ENCODE measurements around the gene SASH1. TPM values are rescaled to one million over a fixed set of nuclear protein-coding genes. Genes with fewer than 3 reads are reported as not detected.
A peak's percentile ranks its signal among the peaks of the same experiment; 100 is the strongest.

The SASH1 gene
- total RNA-seq, 1 experiment from 2014 or later, result 27.4 TPM

- TF ChIP-seq ARID4B (CRISPR knock-in tag; IDR thresholded peaks at IDR 0.05; ENCODE audit: borderline replicate concordance), result no peak
Observed at GRCh38 chr6:148446681-148447080, 104.0 kb downstream of the SASH1 start (continued).

DNA sequence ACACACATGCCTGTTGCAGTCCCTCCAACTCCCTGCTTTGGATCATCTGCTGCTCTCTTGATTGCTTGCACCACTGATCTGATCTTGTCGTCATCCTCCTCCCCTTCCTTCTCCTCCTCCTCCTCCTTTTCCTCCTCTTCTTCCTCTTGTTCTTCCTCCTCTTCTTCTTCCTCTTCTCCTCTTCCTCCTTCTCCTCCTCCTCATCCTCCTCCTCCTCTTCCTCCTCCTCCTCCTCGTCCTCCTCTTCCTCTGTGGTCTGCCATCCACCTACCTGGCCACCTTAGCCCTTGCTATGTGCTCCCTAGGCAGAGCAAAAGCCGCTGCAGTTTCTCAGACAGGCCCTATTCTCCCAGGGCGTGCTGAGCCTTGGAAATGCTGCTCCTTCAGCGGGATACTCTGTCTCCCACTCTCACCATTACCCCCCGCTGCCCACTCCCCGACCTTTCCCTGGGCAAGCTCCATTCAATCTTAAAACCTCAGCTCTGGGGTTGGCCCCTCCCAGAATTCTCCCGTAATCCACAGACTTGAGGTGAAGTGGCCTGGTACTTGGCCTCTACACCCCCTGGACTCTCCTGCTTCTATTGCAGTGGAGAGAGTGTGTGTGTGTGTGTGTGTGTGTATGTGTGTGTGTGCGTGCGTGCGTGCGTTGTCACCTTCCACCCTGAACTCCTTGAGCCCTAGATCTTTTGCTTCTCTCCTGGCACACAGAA is 105.0 kb downstream of the SASH1 start:
- TF ChIP-seq ZNF138 (CRISPR knock-in tag; conservative IDR thresholded peaks at IDR 0.05) (no peak), ZNF263 (CRISPR knock-in tag; IDR thresholded peaks at IDR 0.05; ENCODE audit: low read depth) (peak; percentile 67; the same call in 1 of the 2 replicates)
- ATAC-seq (peak; percentile 25), DNase-seq (ENCODE audit: low spot score) (no peak)
- H3K4me3 Mint-ChIP-seq, result no peak overlapping the region
- H3K4me1 Mint-ChIP-seq, result peaks cover 53% of the 10 kb centered on the region
- H3K36me3 Mint-ChIP-seq, result 0 out of 2 replicates have a peak, but pooled peaks cover 3% of the 10 kb centered on the region
- POLR2A ChIA-PET, result no interaction called here
- no peaks in the 10 kb centered on the region for H3K9me3 Mint-ChIP-seq
- CTCF ChIA-PET, result no interaction called here
- H3K27ac Mint-ChIP-seq, result peak overlapping the region; percentile 56
- no peaks in the 10 kb centered on the region for H3K27me3 Mint-ChIP-seq (ENCODE audit: low read depth)

GRCh38 chr6:148448369-148449012 is 105.9 kb downstream of the SASH1 start:
- H3K27ac Mint-ChIP-seq, result peak overlapping the region; percentile 35; the same call in 1 of the 2 replicates
- H3K27me3 Mint-ChIP-seq (ENCODE audit: low read depth), result no peaks in the 10 kb centered on the region
- POLR2A ChIA-PET, result no interaction called here
- ATAC-seq (no peak), DNase-seq (ENCODE audit: low spot score) (no peak)
- 0 out of 2 replicates have a peak, but pooled peaks cover 3% of the 10 kb centered on the region for H3K36me3 Mint-ChIP-seq
- peaks cover 49% of the 10 kb centered on the region for H3K4me1 Mint-ChIP-seq
- CTCF ChIA-PET, result interaction anchor here (0.5 kb wide), 1 partner anchor 17 kb away, joined by 5 read pairs; no protein-coding TSS in a partner anchor
- H3K4me3 Mint-ChIP-seq, result no peak overlapping the region
- H3K9me3 Mint-ChIP-seq, result no peaks in the 10 kb centered on the region
- TF ChIP-seq HMGA2 (CRISPR knock-in tag; IDR thresholded peaks at IDR 0.05) (no peak), NFATC4 (CRISPR knock-in tag; IDR thresholded peaks at IDR 0.05) (no peak), ETV6 (CRISPR knock-in tag; IDR thresholded peaks at IDR 0.05) (no peak), ATF1 (CRISPR knock-in tag; IDR thresholded peaks at IDR 0.05) (no peak), ZNF317 (CRISPR knock-in tag; IDR thresholded peaks at IDR 0.05; ENCODE audit: borderline replicate concordance, low read depth) (no peak), SMAD3 (CRISPR knock-in tag; IDR thresholded peaks at IDR 0.05; ENCODE audit: borderline replicate concordance) (no peak), ZNF512 (CRISPR knock-in tag; IDR thresholded peaks at IDR 0.05; ENCODE audit: borderline replicate concordance) (no peak)
- TF ChIP-seq, protein P1, sequence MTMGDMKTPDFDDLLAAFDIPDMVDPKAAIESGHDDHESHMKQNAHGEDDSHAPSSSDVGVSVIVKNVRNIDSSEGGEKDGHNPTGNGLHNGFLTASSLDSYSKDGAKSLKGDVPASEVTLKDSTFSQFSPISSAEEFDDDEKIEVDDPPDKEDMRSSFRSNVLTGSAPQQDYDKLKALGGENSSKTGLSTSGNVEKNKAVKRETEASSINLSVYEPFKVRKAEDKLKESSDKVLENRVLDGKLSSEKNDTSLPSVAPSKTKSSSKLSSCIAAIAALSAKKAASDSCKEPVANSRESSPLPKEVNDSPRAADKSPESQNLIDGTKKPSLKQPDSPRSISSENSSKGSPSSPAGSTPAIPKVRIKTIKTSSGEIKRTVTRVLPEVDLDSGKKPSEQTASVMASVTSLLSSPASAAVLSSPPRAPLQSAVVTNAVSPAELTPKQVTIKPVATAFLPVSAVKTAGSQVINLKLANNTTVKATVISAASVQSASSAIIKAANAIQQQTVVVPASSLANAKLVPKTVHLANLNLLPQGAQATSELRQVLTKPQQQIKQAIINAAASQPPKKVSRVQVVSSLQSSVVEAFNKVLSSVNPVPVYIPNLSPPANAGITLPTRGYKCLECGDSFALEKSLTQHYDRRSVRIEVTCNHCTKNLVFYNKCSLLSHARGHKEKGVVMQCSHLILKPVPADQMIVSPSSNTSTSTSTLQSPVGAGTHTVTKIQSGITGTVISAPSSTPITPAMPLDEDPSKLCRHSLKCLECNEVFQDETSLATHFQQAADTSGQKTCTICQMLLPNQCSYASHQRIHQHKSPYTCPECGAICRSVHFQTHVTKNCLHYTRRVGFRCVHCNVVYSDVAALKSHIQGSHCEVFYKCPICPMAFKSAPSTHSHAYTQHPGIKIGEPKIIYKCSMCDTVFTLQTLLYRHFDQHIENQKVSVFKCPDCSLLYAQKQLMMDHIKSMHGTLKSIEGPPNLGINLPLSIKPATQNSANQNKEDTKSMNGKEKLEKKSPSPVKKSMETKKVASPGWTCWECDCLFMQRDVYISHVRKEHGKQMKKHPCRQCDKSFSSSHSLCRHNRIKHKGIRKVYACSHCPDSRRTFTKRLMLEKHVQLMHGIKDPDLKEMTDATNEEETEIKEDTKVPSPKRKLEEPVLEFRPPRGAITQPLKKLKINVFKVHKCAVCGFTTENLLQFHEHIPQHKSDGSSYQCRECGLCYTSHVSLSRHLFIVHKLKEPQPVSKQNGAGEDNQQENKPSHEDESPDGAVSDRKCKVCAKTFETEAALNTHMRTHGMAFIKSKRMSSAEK (CRISPR knock-in tag; IDR thresholded peaks at IDR 0.05; ENCODE audit: borderline replicate concordance), result no peak
- TF ChIP-seq, protein P2, sequence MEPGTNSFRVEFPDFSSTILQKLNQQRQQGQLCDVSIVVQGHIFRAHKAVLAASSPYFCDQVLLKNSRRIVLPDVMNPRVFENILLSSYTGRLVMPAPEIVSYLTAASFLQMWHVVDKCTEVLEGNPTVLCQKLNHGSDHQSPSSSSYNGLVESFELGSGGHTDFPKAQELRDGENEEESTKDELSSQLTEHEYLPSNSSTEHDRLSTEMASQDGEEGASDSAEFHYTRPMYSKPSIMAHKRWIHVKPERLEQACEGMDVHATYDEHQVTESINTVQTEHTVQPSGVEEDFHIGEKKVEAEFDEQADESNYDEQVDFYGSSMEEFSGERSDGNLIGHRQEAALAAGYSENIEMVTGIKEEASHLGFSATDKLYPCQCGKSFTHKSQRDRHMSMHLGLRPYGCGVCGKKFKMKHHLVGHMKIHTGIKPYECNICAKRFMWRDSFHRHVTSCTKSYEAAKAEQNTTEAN (CRISPR knock-in tag; IDR thresholded peaks at IDR 0.05), result no peak
- TF ChIP-seq, protein P3, sequence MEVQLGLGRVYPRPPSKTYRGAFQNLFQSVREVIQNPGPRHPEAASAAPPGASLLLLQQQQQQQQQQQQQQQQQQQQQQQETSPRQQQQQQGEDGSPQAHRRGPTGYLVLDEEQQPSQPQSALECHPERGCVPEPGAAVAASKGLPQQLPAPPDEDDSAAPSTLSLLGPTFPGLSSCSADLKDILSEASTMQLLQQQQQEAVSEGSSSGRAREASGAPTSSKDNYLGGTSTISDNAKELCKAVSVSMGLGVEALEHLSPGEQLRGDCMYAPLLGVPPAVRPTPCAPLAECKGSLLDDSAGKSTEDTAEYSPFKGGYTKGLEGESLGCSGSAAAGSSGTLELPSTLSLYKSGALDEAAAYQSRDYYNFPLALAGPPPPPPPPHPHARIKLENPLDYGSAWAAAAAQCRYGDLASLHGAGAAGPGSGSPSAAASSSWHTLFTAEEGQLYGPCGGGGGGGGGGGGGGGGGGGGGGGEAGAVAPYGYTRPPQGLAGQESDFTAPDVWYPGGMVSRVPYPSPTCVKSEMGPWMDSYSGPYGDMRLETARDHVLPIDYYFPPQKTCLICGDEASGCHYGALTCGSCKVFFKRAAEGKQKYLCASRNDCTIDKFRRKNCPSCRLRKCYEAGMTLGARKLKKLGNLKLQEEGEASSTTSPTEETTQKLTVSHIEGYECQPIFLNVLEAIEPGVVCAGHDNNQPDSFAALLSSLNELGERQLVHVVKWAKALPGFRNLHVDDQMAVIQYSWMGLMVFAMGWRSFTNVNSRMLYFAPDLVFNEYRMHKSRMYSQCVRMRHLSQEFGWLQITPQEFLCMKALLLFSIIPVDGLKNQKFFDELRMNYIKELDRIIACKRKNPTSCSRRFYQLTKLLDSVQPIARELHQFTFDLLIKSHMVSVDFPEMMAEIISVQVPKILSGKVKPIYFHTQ (CRISPR knock-in tag; IDR thresholded peaks at IDR 0.05), result no peak
- TF ChIP-seq, protein P4, sequence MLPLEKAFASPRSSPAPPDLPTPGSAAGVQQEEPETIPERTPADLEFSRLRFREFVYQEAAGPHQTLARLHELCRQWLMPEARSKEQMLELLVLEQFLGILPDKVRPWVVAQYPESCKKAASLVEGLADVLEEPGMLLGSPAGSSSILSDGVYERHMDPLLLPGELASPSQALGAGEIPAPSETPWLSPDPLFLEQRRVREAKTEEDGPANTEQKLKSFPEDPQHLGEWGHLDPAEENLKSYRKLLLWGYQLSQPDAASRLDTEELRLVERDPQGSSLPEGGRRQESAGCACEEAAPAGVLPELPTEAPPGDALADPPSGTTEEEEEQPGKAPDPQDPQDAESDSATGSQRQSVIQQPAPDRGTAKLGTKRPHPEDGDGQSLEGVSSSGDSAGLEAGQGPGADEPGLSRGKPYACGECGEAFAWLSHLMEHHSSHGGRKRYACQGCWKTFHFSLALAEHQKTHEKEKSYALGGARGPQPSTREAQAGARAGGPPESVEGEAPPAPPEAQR (CRISPR knock-in tag; IDR thresholded peaks at IDR 0.05), result no peak

All from WTC11 (cell line).